Activated B cell treated with CpG ODN at 0.5 μM for 24 hours (primary cell): Measurements from ENCODE around the gene STIM1. TPM values are rescaled to one million over a fixed set of nuclear protein-coding genes. Genes with fewer than 3 reads are reported as not detected.

ENCODE experiments used
- ATAC-seq: fragments of 200-7000 bp; cut with Tn5 transposase; one replicate; pipeline ENCODE4 v1.10.0; 2021; ENCODE audit warnings: low read depth, mild to moderate bottlenecking, moderate library complexity
- CTCF ChIA-PET: fragments of 350-600 bp; sonication (Branson Sonifier 250); formaldehyde crosslinking; loops from one replicate; lab custom pipeline; 2021; ENCODE audit warnings: antibody characterized with exemption; lab: Charles Lee
- POLR2A ChIA-PET: fragments of 350-600 bp; sonication (Branson Sonifier 250); formaldehyde crosslinking; loops from one replicate; lab custom pipeline; 2021; ENCODE audit warnings: antibody characterized with exemption; lab: Charles Lee
- DNase-seq: peaks from one replicate; pipeline ENCODE4 v3.0.0; 2022
- H3K27ac Mint-ChIP-seq: one replicate; pipeline ENCODE4 v1.8.0; 2020; ENCODE audit warnings: mixed read lengths
- H3K27me3 Mint-ChIP-seq: one replicate; pipeline ENCODE4 v1.8.0; 2021; ENCODE audit warnings: mixed read lengths
- H3K36me3 Mint-ChIP-seq: one replicate; pipeline ENCODE4 v1.8.0; 2021; ENCODE audit warnings: low read depth, mixed read lengths
- H3K4me1 Mint-ChIP-seq: one replicate; pipeline ENCODE4 v1.8.0; 2021; ENCODE audit warnings: mixed read lengths
- H3K4me3 Mint-ChIP-seq: one replicate; pipeline ENCODE4 v1.8.0; 2020; ENCODE audit warnings: mild to moderate bottlenecking, mixed read lengths
- H3K9me3 Mint-ChIP-seq: one replicate; pipeline ENCODE4 v1.8.0; 2020; ENCODE audit warnings: mixed read lengths
- intact Hi-C: fragments of 100-400 bp; cut with micrococcal nuclease; formaldehyde crosslinking; loops from one replicate; pipeline ENCODE4 v1.15.1; 2024
- total RNA-seq: library from RNA; stranded (reverse); gene quantifications from 2 replicates; pipeline ENCODE4 v1.2.3, GENCODE V29; 2022
- TF ChIP-seq, protein P1 (sequence below): fragments of 200-600 bp; IDR thresholded peaks from one replicate; pipeline ENCODE4 v1.8.0; 2022; ENCODE audit warnings: antibody characterized with exemption, mild to moderate bottlenecking

STIM1 gene
- total RNA-seq, 1 donor from 2014 or later, result 38.4 TPM

DNA sequence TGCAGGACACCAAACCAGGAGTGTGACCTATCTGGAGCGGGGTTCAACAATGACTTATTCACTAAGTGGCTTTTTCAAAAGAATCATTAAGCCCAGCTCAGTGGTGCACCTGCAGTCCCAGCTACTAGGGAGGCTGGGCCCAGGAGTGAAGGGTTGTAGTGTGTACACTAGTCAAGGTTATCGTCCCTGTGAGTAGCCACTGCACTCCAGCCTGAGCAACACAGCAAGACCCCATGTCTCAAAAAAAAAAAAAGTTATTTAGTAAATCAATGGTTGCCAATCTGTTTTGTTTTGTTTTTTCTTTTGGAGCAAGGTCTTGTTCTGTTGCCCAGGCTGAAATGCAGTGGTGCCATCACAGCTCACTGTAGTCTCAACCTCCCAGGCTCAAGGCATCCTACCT is 22.6 kb upstream of the STIM1 start:
- ChIA-PET CTCF (interaction anchor here (0.7 to 13.0 kb wide), 3 partner anchors 8 to 100 kb away, joined by 4 to 156 read pairs (median 8); partner anchors contain the start of genes RHOG and STIM1), POLR2A (interaction anchor here (1.6 to 3.1 kb wide), 2 partner anchors 8 to 22 kb away, joined by 10 to 24 read pairs; partner anchors contain the start of genes RHOG and STIM1)
- no peak for ATAC-seq
- peak overlapping the region; percentile 50 for H3K27ac Mint-ChIP-seq
- no peaks in the 10 kb centered on the region for H3K9me3 Mint-ChIP-seq
- H3K4me3 Mint-ChIP-seq, result no peak overlapping the region
- H3K4me1 Mint-ChIP-seq, result peaks cover 75% of the 10 kb centered on the region
- peaks cover 75% of the 10 kb centered on the region for H3K36me3 Mint-ChIP-seq
- H3K27me3 Mint-ChIP-seq, result no peaks in the 10 kb centered on the region
- TF ChIP-seq, protein P1, sequence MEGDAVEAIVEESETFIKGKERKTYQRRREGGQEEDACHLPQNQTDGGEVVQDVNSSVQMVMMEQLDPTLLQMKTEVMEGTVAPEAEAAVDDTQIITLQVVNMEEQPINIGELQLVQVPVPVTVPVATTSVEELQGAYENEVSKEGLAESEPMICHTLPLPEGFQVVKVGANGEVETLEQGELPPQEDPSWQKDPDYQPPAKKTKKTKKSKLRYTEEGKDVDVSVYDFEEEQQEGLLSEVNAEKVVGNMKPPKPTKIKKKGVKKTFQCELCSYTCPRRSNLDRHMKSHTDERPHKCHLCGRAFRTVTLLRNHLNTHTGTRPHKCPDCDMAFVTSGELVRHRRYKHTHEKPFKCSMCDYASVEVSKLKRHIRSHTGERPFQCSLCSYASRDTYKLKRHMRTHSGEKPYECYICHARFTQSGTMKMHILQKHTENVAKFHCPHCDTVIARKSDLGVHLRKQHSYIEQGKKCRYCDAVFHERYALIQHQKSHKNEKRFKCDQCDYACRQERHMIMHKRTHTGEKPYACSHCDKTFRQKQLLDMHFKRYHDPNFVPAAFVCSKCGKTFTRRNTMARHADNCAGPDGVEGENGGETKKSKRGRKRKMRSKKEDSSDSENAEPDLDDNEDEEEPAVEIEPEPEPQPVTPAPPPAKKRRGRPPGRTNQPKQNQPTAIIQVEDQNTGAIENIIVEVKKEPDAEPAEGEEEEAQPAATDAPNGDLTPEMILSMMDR, result no peak
- intact Hi-C loops, result no loop called here
- DNase-seq, result no peak

DNA sequence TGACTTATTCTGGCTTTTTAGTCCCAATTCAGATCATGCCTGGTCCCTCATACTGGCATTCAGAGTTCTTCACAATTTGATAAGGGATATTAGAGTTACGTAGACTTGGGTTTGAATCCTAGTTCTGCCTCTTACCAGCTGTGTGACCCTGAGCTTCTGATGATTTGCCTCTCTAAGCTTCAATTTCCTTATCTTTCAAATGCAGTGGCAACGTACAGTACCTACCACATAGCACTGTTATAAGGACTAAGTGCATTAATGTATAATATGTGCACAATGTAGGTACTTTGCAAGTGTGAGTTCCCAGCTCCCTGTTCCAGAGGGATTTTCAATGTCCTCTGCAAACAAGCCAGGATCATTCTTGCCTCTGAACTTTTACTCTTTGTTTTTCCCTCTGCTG is 22.0 kb upstream of the STIM1 start:
- no peak for ATAC-seq
- peaks cover 79% of the 10 kb centered on the region for H3K4me1 Mint-ChIP-seq
- peak overlapping the region; percentile 59 for H3K27ac Mint-ChIP-seq
- intact Hi-C loops, result no loop called here
- H3K4me3 Mint-ChIP-seq, result no peak overlapping the region
- peaks cover 75% of the 10 kb centered on the region for H3K36me3 Mint-ChIP-seq
- no peak for DNase-seq
- ChIA-PET CTCF (interaction anchor here (0.7 to 13.0 kb wide), 2 partner anchors 19 to 99 kb away, joined by 4 to 156 read pairs; partner anchors contain the start of gene STIM1), POLR2A (interaction anchor here (1.6 kb wide), 1 partner anchor 22 kb away, joined by 10 read pairs; the partner anchor contains the start of gene STIM1)
- TF ChIP-seq, protein P1, result no peak
- no peaks in the 10 kb centered on the region for H3K9me3 Mint-ChIP-seq
- H3K27me3 Mint-ChIP-seq, result no peaks in the 10 kb centered on the region

DNA sequence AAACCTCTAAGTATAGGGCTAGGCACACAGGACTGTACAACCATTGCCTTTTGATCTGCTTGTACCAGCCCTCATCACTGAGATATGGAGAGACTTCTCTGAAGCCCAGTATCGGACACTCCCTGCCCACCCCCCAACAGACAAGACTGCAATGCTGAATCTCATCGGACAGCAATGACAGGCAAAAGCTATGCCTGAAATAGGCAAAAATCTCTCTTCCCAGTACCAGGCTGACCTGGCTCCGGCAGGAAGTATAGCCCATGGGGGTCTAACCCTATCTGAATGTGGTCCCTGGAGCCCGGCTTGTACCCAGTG is 21.2 kb upstream of the STIM1 start:
- H3K9me3 Mint-ChIP-seq, result no peaks in the 10 kb centered on the region
- TF ChIP-seq, protein P1, result no peak
- POLR2A ChIA-PET, result interaction anchor here (1.3 to 1.4 kb wide), 3 partner anchors 10 to 21 kb away, joined by 3 to 7 read pairs (median 4); partner anchors contain the start of gene STIM1

DNA sequence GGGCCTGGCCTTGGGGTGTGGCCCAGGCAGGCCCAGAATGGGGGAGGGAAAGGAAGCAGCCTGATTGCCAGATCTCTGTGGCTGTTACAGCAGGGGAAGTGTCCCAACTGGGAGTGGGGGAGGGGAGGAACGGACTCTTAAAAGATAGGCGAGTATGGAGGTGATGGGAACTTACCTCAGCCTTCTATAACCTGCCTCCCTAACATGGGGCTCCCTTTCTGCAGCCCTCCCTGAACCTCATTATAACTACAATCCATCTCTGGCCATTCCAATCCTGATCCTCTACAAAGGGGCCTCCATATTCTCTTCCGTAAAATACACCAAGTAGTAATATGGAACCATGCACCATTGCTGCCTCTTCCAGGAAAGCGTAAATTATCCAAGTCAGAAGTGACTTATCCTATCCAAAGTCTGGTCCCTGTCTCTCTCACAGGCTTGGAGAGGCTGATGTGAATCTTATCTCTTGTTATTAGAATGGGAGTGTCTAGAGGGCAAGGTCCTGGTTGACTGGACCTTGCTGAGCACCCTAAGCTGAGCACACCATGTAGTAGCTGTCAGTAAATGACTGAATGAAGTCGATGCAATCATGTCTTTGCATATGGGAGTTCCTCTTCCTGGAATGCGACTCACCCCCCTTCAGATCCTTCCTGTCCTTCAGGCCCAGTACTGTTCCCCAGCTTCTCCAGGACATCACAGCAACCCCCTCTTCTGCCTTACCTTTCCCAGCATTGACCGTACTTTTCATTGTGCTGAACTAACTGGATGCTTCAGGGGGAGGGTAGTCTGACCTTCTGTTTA is 20.6 kb upstream of the STIM1 start:
- Mint-ChIP-seq H3K4me3 (peak overlapping the region; percentile 65), H3K4me1 (peaks cover 93% of the 10 kb centered on the region), H3K27me3 (no peaks in the 10 kb centered on the region), H3K9me3 (no peaks in the 10 kb centered on the region), H3K36me3 (peaks cover 80% of the 10 kb centered on the region), H3K27ac (peak overlapping the region; percentile 76)
- ATAC-seq (no peak), DNase-seq (no peak)
- TF ChIP-seq, protein P1, result no peak
- ChIA-PET POLR2A (interaction anchor here (0.7 to 7.1 kb wide), 6 partner anchors 9 to 26 kb away, joined by 3 to 91 read pairs (median 6); partner anchors contain the start of genes PGAP2 and STIM1), CTCF (interaction anchor here (1.0 to 13.0 kb wide), 2 partner anchors 10 to 17 kb away, joined by 5 to 156 read pairs; partner anchors contain the start of gene STIM1)
- intact Hi-C loops, result no loop called here

More for the DNA sequence above, 21.2 kb upstream of the STIM1 start:
- Mint-ChIP-seq H3K4me1 (peaks cover 88% of the 10 kb centered on the region), H3K27me3 (no peaks in the 10 kb centered on the region), H3K36me3 (peaks cover 78% of the 10 kb centered on the region), H3K4me3 (peak overlapping the region; percentile 65), H3K27ac (peak overlapping the region; percentile 76)
- ATAC-seq, result no peak
- DNase-seq, result no peak
- CTCF ChIA-PET, result interaction anchor here (0.8 to 13.0 kb wide), 2 partner anchors 9 to 18 kb away, joined by 3 to 156 read pairs; partner anchors contain the start of gene STIM1
- intact Hi-C loops, result no loop called here

DNA sequence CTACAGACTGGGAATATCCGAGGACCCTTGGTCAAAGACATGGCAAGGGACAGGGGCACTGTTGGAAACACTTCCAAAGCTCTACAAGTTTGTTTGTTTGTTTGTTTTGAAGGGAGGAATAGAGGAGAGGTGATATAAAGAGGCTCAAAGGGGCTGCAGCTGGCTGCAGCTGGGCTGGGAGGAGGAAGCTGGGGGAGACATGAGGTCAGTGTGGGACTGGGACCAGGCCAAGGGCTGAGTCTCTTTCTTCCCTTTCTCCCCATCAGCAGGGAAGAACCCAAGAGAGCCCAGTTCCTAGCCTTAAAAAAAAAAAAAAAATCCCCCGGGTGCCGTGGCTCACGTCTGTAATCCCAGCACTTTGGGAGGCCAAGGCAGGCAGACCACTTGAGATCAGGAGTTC is 19.7 kb upstream of the STIM1 start:
- H3K36me3 Mint-ChIP-seq, result peaks cover 75% of the 10 kb centered on the region
- ChIA-PET POLR2A (interaction anchor here (0.6 to 7.1 kb wide), 6 partner anchors 8 to 27 kb away, joined by 3 to 91 read pairs (median 6); partner anchors contain the start of genes PGAP2 and STIM1), CTCF (interaction anchor here (1.0 to 13.0 kb wide), 2 partner anchors 11 to 16 kb away, joined by 5 to 156 read pairs; partner anchors contain the start of gene STIM1)
- ATAC-seq, result no peak
- peaks cover 90% of the 10 kb centered on the region for H3K4me1 Mint-ChIP-seq
- intact Hi-C loops, result no loop called here
- peak overlapping the region; percentile 76 for H3K27ac Mint-ChIP-seq
- no peaks in the 10 kb centered on the region for H3K27me3 Mint-ChIP-seq
- peak overlapping the region; percentile 65 for H3K4me3 Mint-ChIP-seq
- TF ChIP-seq, protein P1, result no peak
- H3K9me3 Mint-ChIP-seq, result no peaks in the 10 kb centered on the region
- no peak for DNase-seq
